ENCODE measurements around the gene HSPB3.

GRCh38 chr5:54457094-54457862 is 1.8 kb downstream of the HSPB3 start:
- TF ChIP-seq POLR2A (IDR thresholded peaks at IDR 0.05) (no peak), CTCF (IDR thresholded peaks at IDR 0.05) (no peak), EP300 (IDR thresholded peaks at IDR 0.05) (no peak)

All from ovary (tissue), 3 donors.